ENCODE data around the gene IFT43.

The IFT43 gene

GRCh38 chr14:76115010-76115422 lies 129.5 kb downstream of the IFT43 start:
- no peak for DNase-seq

- DNase-seq, result no peak
These were observed 132.4 kb downstream of the IFT43 start for GRCh38 chr14:76117789-76118484.

- no peak for DNase-seq
These were observed 133.0 kb downstream of the IFT43 start for GRCh38 chr14:76118594-76118993.

GRCh38 chr14:76121089-76121748 lies 135.7 kb downstream of the IFT43 start:
- no peak for DNase-seq

- DNase-seq, result no peak
These were observed 138.1 kb downstream of the IFT43 start for GRCh38 chr14:76123426-76124225.

- DNase-seq, result no peak
These were observed 139.9 kb downstream of the IFT43 start for GRCh38 chr14:76125511-76125910.

- DNase-seq, result no peak
These were observed 140.5 kb downstream of the IFT43 start for GRCh38 chr14:76126076-76126475.

- DNase-seq, result no peak
These were observed 144.5 kb downstream of the IFT43 start for GRCh38 chr14:76129851-76130576.

GRCh38 chr14:76131071-76131965 lies 145.8 kb downstream of the IFT43 start:
- DNase-seq, result no peak

- DNase-seq, result no peak
These were observed 147.5 kb downstream of the IFT43 start for GRCh38 chr14:76133103-76133502.
